Forelimb muscle (tissue), 1 donor: ENCODE data around the gene EEF2KMT. TPM values are rescaled to one million over a fixed set of nuclear protein-coding genes. Genes with fewer than 3 reads are reported as not detected.
"Not testable (repeated sequence)": the region's sequence is repeated elsewhere in the genome, so short reads cannot be mapped to it uniquely, and the experiment has no call there.

Experiments
- DNase-seq: peaks from one replicate; pipeline ENCODE4 v3.0.0-alpha.2; 2013; ENCODE audit warnings: low read depth
- polyA plus RNA-seq: library from polyadenylated mRNA; unstranded; fragments of 120-200 nt; gene quantifications from one replicate; pipeline ENCODE4 v1.2.1, GENCODE V29; 2013; ENCODE audit not compliant: insufficient read length

The EEF2KMT gene
- polyA plus RNA-seq, 1 donor = 9.6 TPM

DNA sequence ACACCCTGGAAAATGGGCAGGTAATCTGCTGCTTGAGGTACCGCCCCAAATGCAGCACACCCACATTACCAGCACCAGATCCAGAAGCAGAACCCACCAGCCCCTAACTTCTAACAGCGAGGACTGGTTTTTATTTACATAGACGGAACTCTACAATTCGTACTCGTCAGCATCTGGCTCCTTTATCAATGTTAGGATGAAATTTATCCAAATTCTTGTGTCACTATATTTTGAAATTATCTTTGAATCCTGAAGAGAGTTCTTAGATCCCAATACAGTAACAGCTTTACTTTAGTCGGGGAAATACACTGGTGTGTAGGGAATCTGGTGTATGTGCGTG lies 26.3 kb downstream of the EEF2KMT start:
- DNase-seq = no peak

DNA sequence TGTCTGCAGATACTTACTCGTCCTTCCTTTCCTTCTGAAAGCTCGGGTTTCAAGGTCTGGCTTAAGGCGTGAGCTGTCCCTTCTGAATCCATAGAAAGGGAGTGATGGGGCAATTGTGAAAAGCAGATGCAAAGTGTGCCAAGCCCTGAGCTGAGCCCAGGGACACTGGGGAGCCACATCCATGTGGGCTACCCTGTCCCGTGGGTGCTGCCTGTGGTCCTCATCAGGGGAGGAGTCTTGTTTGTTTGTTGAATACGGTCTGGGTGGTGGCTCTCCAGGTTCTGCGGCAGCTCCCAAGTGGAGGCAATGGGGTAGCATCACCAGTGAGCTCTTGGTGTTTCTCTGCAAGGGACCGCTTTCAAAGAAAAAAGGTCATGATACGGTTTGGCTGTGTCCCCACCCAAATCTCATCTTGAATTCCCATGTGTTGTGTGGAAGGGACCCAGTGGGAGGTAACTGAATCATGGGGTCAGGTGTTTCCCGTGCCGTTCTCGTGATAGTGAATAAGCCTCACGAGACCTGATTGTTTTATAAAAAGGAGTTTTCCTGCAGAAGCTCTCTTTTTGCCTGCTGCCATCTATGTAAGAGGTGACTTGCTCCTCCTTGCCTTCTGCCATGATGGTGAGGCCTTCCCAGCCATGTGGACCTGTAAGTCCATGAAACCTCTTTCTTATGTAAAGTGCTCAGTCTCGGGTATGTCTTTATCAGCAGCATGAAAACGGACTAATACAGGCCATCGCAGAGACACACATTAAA lies 27.0 kb downstream of the EEF2KMT start:
- DNase-seq = no peak

DNA sequence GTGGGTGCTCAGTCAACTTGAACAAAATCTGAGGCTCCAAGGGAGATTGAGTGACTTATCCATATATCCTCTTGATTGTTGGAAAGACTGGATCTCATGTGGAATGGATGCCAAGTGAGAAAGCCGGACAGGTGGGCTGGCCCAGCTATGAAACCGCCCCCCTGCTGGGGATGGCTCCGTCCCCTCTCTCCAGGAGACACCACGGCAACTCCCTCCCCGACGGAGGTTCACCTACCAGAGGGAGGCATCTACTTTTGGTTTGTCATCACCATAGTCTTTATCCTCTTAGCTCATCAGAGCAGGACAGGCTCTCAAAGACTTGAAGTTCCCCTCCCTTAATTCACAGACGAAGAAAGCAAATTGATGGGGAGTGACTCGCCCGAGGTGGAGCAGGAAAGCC lies 27.7 kb downstream of the EEF2KMT start:
- DNase-seq = no peak

DNA sequence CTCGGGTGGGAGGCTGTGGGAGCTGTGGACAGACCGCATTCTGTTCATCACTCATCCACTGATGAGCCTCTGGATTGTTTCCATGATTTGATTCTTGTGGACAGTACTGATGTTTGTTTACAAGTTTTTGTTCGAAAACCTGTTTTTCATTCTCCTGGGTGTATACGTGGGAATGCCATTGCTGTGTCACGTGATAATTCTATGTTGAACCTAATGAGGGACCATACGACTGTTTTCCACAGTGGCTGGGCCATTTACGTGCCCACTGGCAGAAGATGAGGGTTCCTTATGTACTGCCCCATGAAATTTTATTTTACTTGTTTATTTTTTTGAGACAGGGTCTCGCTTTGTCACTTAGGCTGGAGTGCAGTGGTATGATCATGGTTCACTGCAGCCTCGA lies 28.5 kb downstream of the EEF2KMT start:
- no peak for DNase-seq

DNA sequence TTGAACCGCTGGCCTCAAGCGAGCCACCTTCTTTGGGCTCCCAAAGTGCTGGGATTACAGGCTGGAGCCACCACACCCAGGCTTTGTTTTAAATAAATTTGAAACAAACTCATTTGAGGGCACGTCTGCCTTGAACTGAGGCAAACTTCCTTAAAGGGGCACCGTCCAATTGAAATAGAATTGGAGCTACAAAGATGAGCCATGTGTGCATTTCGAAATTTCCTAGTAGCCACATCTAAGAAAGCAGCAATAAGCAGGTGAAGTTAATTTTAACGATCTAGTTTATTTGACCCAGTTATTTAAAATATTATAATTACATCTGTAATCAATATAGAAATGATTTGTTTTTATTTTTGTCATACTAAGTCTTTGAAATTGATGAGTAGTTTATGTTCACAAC lies 31.1 kb downstream of the EEF2KMT start:
- DNase-seq = no peak

DNA sequence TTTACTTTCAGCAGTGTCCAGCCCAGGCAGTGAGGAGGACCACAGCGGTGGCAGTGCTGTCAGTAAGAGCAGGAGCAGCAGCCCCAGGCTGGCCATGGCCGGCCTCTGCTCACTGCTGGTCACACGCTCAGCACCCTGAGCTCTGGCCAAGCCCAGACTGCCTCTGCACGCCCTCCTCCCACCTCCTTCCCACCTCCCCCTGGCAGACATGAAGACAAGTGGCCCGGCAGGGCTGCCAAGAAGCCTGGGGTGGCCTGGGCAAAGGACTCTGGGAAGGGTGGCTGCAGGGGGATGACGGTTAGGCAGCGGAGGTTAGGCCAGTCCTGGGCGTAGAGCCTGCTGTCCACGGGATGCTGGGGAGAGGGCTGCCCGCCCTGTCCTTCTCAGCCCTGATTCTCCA lies 31.8 kb downstream of the EEF2KMT start, which contains the start of gene C16orf89:
TSS of gene C16orf89 (minus strand) at position 144 of the 400 bp plus-strand sequence. CDS start at position 96, 48 bp downstream.
- DNase-seq = no peak

DNA sequence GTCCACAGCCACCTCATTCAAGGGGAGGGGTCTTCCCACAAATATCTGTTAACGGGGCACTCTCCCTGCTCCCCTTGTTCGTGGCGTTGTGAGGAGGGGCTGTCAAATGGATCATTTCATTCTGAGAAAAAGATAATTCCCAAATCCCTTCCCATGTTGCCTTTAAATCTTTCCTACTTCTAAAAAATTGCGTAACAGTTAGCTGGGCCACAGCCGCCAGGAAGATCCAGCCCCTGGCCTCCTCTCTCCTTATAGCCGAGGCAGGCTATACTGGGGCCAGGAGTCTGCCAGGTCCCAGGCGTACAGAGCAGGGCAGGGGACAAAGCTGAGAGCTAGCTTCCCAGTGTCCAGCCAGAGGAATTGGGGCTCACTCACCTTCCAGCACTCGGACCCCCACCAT lies 32.3 kb downstream of the EEF2KMT start:
- no peak for DNase-seq

DNA sequence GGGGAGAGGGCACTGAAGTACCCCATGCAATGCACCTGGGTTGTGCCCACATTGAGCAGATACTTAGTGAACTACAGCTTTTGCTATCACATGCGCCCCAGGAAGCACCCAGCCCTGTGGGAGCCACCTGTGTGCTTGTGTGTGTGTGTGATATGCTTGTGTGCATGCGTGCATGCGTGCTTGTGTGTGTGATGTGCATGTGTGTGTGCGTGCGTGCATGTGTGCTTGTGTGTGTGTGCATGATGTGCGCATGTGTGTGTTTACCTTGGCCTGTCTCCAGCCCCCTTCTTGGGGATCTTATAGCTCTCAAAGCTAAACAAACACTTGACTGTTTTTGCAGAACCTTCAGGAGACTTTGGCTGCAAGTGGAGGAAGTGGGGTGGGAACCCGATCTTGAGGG lies 32.7 kb downstream of the EEF2KMT start:
- DNase-seq = no peak

DNA sequence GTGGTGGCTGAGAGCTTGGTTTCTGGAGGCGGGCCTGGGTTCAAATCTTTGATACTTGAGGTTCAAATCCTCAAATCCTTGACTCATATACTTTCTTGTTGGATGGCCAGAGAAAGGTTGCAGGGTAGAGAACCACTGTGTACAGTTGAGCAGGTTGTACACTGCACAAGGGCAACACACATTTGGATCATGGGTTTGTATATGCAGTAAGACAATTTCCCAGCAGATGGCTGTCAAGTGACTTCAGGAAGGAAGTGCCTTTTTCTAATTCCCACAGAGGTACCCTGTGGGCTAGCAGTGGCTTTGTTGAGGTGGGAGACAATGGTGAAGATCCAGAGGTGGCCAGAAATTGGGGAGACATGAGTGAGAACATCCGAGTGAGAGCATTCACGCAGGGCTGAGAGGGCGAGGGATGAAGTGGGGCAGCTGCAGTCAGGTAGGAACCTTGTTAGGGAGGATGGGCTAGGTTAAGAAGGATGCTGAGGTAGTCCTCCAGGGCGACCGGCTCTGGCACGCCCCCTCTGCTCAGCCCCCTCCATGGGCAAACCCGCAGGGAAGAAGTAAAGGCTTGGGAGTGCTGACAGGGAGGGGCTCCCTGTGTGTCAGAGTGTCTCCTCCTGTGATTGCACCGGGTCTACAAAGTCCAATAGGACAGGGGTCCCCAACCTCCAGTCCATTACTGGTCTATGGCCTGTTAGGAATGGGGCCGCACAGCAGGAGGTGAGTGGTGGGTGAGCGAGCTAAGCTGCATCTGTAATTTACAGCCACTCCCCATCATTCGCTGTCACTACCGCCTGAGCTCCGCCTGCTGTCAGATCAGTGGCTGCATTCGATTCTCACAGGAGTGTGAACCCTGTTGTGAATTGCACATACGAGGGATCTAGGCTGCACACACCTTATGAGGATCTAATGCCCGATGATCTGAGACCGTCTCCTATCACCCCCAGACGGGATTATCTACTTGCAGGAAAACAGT lies 34.5 kb downstream of the EEF2KMT start:
- DNase-seq = no peak

DNA sequence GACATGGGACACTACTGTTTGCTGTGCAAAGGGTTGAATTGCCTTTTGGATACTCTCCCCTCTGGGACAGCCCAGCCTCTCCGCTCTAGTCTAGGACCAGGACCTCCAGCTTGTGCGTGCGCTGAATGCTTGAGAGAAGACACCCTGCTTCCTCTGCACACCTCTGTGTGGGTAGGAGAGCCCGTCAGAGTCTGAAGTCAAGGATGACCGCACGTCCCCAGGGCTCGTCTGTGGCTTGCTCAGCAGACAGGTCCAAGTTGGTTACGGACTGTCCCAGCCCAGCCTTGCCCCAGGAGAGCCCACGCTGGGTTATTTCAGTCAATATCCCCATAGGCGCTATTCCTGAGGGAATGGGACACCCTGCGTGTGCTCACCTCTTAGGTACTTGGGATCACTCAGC lies 35.5 kb downstream of the EEF2KMT start:
- DNase-seq = no peak

DNA sequence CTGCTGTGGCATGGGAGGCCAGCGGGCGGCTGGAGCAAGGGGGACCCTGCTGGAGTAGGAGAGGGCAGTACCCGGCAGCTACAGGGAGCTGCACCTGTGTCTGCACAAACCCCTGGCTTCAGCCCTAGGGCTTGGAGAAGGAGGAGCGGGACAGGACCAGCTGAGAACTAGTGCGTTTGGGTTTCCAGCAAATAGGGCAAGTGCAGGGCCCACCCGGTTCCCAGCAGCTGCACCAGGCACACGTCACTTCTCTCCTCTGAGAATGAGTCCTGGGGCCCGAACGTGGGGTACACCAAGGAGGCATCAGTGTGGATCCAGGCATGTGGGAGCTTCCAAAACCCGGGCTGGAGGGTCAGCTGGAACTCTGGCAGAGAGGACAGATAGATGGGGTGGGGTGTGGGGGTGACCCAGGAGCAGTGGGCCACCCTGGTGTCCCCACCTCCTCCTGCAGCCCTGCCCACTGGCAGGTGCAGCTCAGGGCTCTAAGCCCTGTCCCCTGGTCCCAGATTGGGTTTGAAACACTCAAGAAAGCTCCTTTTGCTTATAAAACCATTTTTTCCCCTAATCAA lies 37.4 kb downstream of the EEF2KMT start:
- DNase-seq = no peak

DNA sequence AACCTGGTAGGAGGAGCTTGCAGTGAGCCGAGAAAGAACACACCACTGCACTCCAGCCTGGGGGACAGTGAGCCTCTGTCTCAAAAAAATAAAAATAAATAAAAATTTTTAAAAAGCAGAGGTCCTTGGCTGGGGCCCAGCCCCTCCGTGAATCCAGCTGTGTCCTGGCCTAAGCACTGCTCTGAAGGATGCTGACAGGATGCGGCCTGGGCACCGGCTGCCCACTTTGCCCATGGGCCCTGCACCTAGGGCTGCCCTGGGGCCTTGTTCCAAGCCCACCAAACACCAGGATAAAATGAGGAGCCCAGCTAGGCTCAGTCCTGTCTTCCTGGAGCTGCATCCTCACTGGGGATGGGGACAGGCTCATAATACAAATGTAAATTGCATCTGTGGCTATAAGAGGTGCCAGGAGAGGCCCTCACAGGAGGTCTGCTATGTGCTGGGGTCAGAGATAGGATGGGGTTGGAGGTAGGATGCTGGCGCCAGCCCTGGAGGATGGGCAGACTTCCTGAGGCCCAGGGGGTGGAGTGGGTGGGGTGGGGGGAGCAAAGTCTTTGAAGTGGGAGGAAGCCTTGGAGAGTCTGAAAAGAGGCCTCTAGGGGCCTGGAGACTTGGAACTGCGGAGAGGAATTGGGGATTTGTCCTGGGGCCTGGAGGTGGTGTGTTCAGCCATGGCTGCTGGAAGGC lies 38.1 kb downstream of the EEF2KMT start:
- DNase-seq = no peak

DNA sequence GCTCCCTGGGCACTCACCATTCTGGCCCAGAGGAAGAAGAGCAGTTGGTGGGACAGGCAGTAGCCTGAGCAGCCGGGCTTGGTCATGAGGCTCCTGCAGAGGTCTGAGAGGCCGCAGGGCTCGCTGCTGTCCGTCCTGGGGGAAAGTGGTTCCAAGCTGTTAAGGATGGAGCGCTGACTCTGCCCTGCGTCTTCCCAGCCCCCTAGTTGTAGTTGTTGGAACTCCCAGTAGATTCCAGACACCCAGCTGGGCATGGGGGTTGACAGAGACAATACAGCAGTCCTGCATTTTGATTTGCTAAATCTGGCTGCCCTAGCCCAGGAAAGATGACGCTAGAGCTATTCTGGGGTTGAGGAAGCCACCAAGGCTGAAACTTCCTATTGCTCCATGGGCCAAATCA lies 39.1 kb downstream of the EEF2KMT start:
- DNase-seq = no peak

DNA sequence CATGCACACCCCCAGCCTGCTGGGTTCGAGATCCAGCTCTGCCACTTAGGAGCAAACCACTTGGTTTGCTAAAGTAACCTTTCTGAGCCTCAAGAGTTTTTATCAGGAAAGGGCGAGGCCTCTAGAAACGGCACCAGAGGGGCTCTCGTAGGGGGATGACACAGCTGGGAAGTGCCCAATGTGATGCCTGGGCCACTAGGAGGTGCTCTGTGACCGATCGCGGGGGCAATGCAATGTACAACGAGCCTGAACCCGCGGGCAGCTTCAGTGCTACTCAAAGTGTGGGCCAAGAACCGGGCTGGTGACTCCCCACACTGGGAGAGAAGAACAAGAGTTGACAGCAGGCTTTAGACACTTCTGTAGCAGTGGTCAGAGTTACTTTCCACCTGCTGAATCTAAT lies 41.2 kb downstream of the EEF2KMT start:
- DNase-seq = no peak

DNA sequence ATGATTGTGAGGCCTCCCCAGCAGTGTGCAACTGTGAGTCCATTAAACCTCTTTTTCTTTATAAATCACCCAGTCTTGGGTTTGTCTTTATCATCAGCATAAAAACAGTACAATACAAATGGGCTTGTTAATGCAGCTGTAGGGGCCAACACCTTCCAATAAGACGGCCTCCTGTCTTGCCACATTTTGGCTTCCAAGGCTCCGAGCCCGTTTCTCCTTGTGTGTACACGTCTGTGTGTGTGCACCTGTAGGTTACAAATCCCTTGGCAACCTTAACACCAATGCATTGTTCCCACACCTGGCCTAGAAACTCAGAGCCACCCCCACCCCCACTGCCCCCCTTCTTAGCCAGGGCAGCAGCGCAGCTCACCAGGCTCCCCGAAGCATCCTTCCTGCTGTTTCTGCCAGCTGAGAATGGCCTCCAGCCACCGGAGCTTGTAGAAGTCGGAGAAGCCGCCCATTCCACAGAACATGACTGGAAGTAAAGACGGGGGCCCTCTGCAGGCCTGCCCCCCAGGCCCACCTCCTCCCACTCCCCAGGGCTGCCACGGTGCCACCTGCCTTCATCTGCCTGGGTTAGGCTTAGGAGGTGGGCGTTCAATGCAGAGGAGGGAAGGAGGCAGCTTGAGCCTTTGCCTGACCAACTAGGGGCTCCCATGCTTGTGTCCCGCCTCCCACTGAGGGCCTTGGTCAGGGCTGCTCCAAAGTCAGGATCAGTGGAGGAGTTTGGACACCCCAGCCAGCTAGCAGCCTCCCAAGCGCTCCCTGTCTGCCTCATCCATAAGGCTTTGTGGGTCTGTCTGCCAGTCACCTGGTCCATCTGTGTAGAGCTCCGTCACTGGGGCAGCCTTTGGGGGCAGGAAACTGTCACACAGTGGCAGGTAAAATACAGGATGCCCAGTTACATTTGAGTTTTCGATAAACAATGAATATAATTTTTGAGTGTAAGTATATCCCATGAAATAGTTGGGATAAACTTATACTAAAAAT lies 42.4 kb downstream of the EEF2KMT start:
- no peak for DNase-seq

DNA sequence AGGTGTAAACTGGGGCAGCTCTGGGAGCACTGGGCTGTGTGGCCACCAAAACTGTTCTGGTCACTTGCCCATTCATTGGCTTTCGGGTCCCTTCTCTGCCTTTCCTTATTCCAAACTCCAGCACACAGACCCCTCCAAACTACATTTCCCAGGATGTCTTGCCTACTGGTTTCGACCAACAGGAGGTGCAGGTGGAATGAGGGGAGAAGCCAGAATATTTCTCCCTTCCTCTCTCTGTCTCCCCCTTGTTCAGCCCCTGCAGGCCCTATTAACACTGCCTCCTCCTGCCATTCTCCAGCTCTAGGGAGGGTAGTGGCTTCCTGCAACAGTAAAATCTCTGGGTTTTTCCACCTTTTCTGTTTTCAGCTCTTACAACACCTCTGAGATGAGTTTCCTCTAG lies 50.7 kb downstream of the EEF2KMT start:
- no peak for DNase-seq

DNA sequence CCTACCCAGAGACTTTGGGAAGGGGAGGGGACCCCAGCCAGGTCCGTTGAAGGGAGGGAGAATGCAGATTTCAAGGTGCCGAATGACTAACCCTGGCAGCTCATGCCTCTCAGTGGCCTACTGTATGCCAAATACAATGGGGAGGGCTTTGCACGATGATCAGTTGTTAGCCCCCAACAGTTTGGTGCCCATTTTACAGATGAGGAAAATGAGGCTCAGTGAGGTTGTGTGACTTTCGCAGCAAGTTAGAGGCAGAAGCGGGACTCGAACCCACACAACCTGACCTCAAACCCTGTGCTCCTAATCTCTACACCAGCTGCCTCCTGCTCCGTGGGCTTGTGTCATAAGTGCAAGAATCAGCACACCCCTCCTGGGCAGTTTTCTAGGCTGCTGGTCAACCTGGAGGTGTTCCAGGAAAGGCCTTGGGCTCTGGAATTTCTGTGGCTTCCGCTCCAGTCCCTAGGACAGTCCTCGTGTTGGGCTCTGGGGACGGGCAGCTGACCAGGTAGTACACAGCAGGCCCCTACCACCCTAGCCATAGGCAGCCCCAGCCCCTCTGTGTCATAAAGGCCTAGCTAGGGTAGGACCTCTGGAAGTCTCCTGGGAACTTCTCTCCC lies 52.0 kb downstream of the EEF2KMT start:
- no peak for DNase-seq

DNA sequence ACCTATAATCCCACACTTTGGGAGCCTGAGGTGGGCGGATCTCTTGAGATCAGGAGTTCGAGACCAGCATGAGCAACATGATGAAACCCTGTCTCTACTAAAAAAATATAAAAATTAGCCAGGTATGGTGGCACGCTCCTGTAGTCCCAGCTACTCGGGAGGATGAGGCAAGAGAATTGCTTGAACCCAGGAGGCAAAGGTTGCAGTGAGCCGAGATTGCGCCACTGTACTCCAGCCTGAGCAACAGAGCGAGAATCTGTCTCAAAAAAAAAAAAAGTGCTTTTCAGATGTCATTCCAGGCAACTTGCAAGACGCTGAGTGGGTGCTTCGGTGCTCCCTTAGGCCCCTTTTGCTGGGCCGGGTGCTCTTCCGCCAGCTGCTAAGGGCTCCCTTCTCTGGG lies 53.0 kb downstream of the EEF2KMT start:
- not testable (repeated sequence) for DNase-seq

DNA sequence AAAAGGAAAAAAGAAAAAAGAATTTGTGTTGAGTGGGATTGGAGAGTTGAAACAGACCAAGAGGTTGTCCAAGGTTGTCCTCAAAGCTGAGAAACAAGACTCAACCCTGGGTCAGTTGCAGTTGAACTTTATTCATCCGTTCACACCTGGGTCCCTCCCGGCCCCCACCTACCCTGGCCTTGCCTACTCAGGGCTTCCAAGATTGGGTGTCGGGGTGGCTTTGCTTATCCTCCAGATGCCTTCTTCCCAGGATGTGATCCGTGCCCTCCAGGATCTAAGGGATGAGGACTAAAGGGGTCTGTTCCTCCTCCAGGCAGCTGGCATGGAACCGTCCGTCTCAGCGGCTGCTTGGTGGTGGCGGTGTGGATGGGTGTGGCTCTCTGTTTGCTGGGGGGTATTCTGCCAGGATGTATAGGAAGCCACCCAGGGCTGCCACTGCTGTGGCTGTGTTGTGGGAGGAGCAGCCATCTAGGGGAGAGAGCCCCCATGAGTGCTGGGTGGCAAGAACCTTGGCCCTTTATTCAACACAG lies 53.5 kb downstream of the EEF2KMT start:
- no peak for DNase-seq

DNA sequence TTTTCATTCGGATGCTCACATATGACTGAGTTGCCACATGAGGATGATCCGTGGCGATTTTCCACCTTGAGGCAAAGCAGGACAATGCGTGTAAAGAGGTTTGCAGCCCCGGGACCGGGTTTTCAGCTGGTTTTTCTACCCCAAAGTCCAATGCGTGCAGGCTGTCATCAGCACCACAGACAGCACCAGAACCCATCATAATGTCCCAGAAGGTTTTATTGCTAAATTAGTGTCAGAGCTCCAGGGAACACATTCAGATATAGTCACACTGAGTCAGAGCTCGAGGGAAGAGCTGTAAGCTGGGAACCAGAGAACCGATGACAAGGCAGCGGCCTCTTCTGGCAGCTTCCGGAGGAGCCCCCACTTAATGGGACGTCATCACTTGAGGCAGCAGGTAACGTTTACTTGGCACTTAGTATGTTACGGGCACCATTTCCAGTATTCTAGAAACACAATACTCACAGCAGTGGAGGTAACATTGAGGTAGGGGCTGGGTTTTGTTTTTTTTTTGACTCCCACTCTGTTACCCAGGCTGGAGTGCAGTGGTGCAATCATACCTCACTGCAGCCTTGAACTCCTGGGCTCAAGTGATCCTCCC lies 54.9 kb downstream of the EEF2KMT start:
- DNase-seq = no peak
